Measurements from ENCODE around the gene ANXA4.
"Not testable (repeated sequence)": the region's sequence is repeated elsewhere in the genome, so short reads cannot be mapped to it uniquely, and the experiment has no call there.

The ANXA4 gene

GRCh38 chr2:69770193-69770702, 28.3 kb downstream of the ANXA4 start:
- H3K9me3 Mint-ChIP-seq = no peaks in the 10 kb centered on the region
- peaks cover 82% of the 10 kb centered on the region for H3K4me1 Mint-ChIP-seq (ENCODE audit: low read depth)
- H3K27ac Mint-ChIP-seq = peak overlapping the region; percentile 87
- H3K36me3 Mint-ChIP-seq (ENCODE audit: low read depth) = peaks cover 35% of the 10 kb centered on the region
- peak overlapping the region; percentile 49 for H3K4me3 Mint-ChIP-seq
- intact Hi-C loops (cut with micrococcal nuclease) = no loop called here
- H3K27me3 Mint-ChIP-seq = no peaks in the 10 kb centered on the region

- no peaks in the 10 kb centered on the region for H3K27me3 Mint-ChIP-seq
- H3K9me3 Mint-ChIP-seq = no peaks in the 10 kb centered on the region
- no peak overlapping the region for H3K4me3 Mint-ChIP-seq
- peaks cover 81% of the 10 kb centered on the region for H3K4me1 Mint-ChIP-seq (ENCODE audit: low read depth)
- intact Hi-C loops (cut with micrococcal nuclease) = no loop called here
- peak overlapping the region; percentile 87 for H3K27ac Mint-ChIP-seq
- peaks cover 30% of the 10 kb centered on the region for H3K36me3 Mint-ChIP-seq (ENCODE audit: low read depth)
These were observed 28.8 kb downstream of the ANXA4 start for GRCh38 chr2:69770747-69771146.

DNA sequence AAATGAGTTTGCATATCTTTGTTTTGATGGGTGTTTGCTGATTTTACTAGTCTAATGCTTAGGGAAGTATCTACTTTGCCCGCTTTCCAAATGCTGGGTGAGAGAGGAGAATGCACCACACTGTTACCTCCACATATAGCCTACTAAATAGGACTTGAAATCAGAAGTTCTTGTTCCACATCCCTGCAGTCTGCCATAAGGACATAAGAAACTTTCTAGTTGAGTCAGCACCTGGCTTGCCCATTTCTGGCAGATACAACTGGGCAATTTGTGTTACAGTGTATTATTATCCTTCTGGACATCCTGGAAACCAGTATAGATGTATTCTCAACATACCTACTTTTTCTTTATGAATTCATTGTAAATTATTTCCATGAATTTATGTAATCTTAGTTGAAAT, 29.5 kb downstream of the ANXA4 start:
- Mint-ChIP-seq H3K27me3 (no peaks in the 10 kb centered on the region), H3K36me3 (ENCODE audit: low read depth) (peaks cover 29% of the 10 kb centered on the region), H3K9me3 (no peaks in the 10 kb centered on the region), H3K4me1 (ENCODE audit: low read depth) (peaks cover 83% of the 10 kb centered on the region), H3K27ac (peak overlapping the region; percentile 87), H3K4me3 (no peak overlapping the region)
- intact Hi-C loops (cut with micrococcal nuclease) = no loop called here

DNA sequence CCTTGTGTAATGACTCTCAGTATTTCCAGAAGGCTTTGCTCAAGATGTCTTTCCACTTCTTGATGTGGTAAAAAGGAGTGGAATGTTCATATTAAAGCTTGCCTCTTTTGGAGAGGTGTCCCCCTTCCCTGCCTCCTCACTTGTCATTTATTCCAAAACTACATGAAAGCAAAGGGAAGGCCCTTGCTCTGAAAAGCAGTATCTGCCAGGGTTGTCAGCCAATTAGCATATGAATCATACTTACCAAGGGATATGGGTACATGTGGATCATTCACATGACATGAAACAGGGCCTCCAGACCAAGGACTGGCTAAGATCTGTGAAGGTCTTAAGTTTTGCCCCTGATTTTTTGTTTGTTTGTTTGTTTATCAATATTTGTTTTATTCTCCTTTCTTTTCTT, 31.3 kb downstream of the ANXA4 start:
- no peak overlapping the region for H3K4me3 Mint-ChIP-seq
- H3K27ac Mint-ChIP-seq = peak overlapping the region; percentile 87
- intact Hi-C loops (cut with micrococcal nuclease) = no loop called here
- peaks cover 29% of the 10 kb centered on the region for H3K36me3 Mint-ChIP-seq (ENCODE audit: low read depth)
- no peaks in the 10 kb centered on the region for H3K9me3 Mint-ChIP-seq
- peaks cover 74% of the 10 kb centered on the region for H3K4me1 Mint-ChIP-seq (ENCODE audit: low read depth)
- no peaks in the 10 kb centered on the region for H3K27me3 Mint-ChIP-seq

GRCh38 chr2:69774258-69774983, 32.5 kb downstream of the ANXA4 start:
- H3K4me1 Mint-ChIP-seq (ENCODE audit: low read depth) = peaks cover 66% of the 10 kb centered on the region
- intact Hi-C loops (cut with micrococcal nuclease); H3K9me3 Mint-ChIP-seq; H3K27me3 Mint-ChIP-seq; H3K4me3 Mint-ChIP-seq: not testable (repeated sequence)
- H3K36me3 Mint-ChIP-seq (ENCODE audit: low read depth) = peaks cover 24% of the 10 kb centered on the region
- H3K27ac Mint-ChIP-seq = peak overlapping the region; percentile 87

GRCh38 chr2:69774984-69775982, 33.3 kb downstream of the ANXA4 start:
- H3K27me3 Mint-ChIP-seq = no peaks in the 10 kb centered on the region
- peak overlapping the region; percentile 87 for H3K27ac Mint-ChIP-seq
- H3K4me1 Mint-ChIP-seq (ENCODE audit: low read depth) = peaks cover 65% of the 10 kb centered on the region
- no peaks in the 10 kb centered on the region for H3K9me3 Mint-ChIP-seq
- intact Hi-C loops (cut with micrococcal nuclease) = loop anchor here (5.0 kb wide), 1 partner anchor 33 kb away; the partner anchor contains the start of gene ANXA4
- H3K4me3 Mint-ChIP-seq = no peak overlapping the region
- peaks cover 30% of the 10 kb centered on the region for H3K36me3 Mint-ChIP-seq (ENCODE audit: low read depth)

GRCh38 chr2:69776886-69777785, 35.2 kb downstream of the ANXA4 start:
- H3K4me1 Mint-ChIP-seq (ENCODE audit: low read depth) = peaks cover 64% of the 10 kb centered on the region
- H3K36me3 Mint-ChIP-seq (ENCODE audit: low read depth) = peaks cover 27% of the 10 kb centered on the region
- intact Hi-C loops (cut with micrococcal nuclease) = loop anchor here (5.0 kb wide), 1 partner anchor 35 kb away; the partner anchor contains the start of gene ANXA4
- no peak overlapping the region for H3K4me3 Mint-ChIP-seq
- no peak overlapping the region for H3K27ac Mint-ChIP-seq
- no peaks in the 10 kb centered on the region for H3K27me3 Mint-ChIP-seq
- H3K9me3 Mint-ChIP-seq = no peaks in the 10 kb centered on the region

DNA sequence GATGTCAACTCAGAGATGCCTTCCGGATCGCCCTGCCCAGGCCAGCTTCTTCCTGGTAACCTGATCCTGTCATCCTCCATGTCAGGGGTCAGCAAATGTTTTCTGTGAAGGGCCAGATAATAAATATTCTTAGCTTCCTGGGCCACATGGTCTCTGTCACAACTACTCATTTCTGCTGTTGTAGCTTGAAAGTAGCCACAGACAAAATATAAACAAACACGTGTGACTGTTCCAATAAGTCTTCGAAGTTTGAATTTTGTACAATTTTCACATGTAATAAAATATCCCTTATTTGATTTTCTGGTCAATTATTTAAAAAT, 35.8 kb downstream of the ANXA4 start:
- peaks cover 57% of the 10 kb centered on the region for H3K4me1 Mint-ChIP-seq (ENCODE audit: low read depth)
- intact Hi-C loops (cut with micrococcal nuclease) = loop anchor here (5.0 kb wide), 1 partner anchor 35 kb away; the partner anchor contains the start of gene ANXA4
- no peaks in the 10 kb centered on the region for H3K27me3 Mint-ChIP-seq
- peaks cover 26% of the 10 kb centered on the region for H3K36me3 Mint-ChIP-seq (ENCODE audit: low read depth)
- no peaks in the 10 kb centered on the region for H3K9me3 Mint-ChIP-seq
- H3K27ac Mint-ChIP-seq = no peak overlapping the region
- H3K4me3 Mint-ChIP-seq = no peak overlapping the region

DNA sequence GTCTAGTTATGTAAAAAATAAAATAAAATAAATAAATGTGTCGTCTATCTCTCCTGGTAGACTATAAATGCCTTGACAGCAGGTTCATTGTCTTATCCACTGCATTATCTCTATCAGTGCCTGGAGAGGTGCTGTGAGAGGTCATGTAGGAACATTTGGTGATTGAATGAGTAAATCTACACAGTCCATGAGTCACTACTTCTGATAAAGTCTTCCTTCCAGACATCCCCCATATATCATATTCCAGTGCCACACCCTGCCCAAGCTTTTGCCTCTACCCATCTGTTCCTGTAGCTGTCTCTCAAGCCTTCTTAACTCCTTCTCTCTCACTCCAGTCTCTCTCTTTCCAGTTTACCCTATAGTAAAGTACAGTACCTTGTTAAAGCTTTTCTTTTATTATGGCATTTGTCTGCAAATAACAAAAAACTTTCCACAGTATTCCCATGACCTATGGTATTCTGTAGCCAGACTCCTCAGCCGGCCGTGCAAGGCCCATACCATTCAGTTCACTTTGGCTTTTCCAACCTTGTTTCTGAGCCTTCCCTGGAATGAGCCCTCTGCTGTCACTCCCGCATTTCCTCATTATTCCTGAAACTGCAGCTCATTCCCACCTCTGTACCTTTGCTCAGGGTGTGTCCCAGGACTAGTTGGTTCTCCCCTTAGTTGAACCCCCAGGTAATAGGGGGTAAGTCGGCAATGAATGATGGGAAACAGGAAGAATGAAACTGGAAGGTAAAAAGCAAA, 37.5 kb downstream of the ANXA4 start:
- peaks cover 44% of the 10 kb centered on the region for H3K4me1 Mint-ChIP-seq (ENCODE audit: low read depth)
- H3K27ac Mint-ChIP-seq = no peak overlapping the region
- H3K27me3 Mint-ChIP-seq = no peaks in the 10 kb centered on the region
- no peak overlapping the region for H3K4me3 Mint-ChIP-seq
- no peaks in the 10 kb centered on the region for H3K9me3 Mint-ChIP-seq
- peaks cover 35% of the 10 kb centered on the region for H3K36me3 Mint-ChIP-seq (ENCODE audit: low read depth)
- intact Hi-C loops (cut with micrococcal nuclease) = loop anchor here (5.0 kb wide), 1 partner anchor 37 kb away; the partner anchor contains the start of gene ANXA4

- Mint-ChIP-seq H3K9me3 (no peaks in the 10 kb centered on the region), H3K27me3 (no peaks in the 10 kb centered on the region), H3K4me1 (ENCODE audit: low read depth) (peaks cover 32% of the 10 kb centered on the region), H3K4me3 (no peak overlapping the region), H3K27ac (no peak overlapping the region), H3K36me3 (ENCODE audit: low read depth) (peaks cover 50% of the 10 kb centered on the region)
- intact Hi-C loops (cut with micrococcal nuclease) = no loop called here
These were observed 39.0 kb downstream of the ANXA4 start for GRCh38 chr2:69780921-69781320.

- no peaks in the 10 kb centered on the region for H3K9me3 Mint-ChIP-seq
- H3K4me1 Mint-ChIP-seq (ENCODE audit: low read depth) = peaks cover 26% of the 10 kb centered on the region
- intact Hi-C loops (cut with micrococcal nuclease) = no loop called here
- peaks cover 51% of the 10 kb centered on the region for H3K36me3 Mint-ChIP-seq (ENCODE audit: low read depth)
- H3K27ac Mint-ChIP-seq = no peak overlapping the region
- no peaks in the 10 kb centered on the region for H3K27me3 Mint-ChIP-seq
- no peak overlapping the region for H3K4me3 Mint-ChIP-seq
These were observed 39.7 kb downstream of the ANXA4 start for GRCh38 chr2:69781321-69782248.

DNA sequence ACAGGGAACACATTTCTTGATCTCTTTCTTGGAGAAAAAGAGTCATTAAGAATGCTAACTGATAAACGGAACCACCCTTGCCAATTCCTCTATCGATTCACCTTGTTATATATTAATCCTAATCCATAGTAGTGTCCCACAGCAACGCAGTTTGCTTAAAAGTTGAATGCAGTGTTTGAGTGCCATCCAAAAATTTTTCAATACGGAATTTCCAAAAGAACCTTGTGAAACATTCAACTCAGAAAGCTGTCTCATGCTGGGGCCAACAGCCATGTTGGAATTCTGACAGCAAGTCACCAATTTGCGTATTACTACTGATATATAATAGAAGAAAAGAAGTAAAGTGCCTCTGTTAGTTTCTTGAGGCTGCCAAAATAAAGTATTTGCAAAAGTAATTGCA, 42.3 kb downstream of the ANXA4 start:
- intact Hi-C loops (cut with micrococcal nuclease) = no loop called here
- Mint-ChIP-seq H3K27ac (no peak overlapping the region), H3K36me3 (ENCODE audit: low read depth) (peaks cover 64% of the 10 kb centered on the region), H3K4me1 (ENCODE audit: low read depth) (peaks cover 24% of the 10 kb centered on the region), H3K27me3 (no peaks in the 10 kb centered on the region), H3K4me3 (no peak overlapping the region), H3K9me3 (no peaks in the 10 kb centered on the region)
